CD14-positive monocyte (primary cell): ENCODE measurements around the gene PBX4. TPM values are rescaled to one million over a fixed set of nuclear protein-coding genes. Genes with fewer than 3 reads are reported as not detected.

Experiments
- DNase-seq, 3 donors: peaks; one replicate each; pipeline ENCODE4 v3.0.0-alpha.2; 2011 to 2022
- H2AFZ ChIP-seq: 2 replicates; pipeline ENCODE4 v1.6.0; 2012; ENCODE audit warnings: mild to moderate bottlenecking, low read depth, low read length, inconsistent platforms; ENCODE audit not compliant: insufficient read depth, poor library complexity, severe bottlenecking
- H3K27ac ChIP-seq, 2 donors: 1 replicate in 1 of 2; 2 replicates in 1 of 2; pipeline ENCODE4 v1.5.1; 2012 to 2013; ENCODE audit warnings: low read length in 2 of 2, control low read depth in 1 of 2, inconsistent platforms in 1 of 2, low read depth in 1 of 2, mild to moderate bottlenecking in 1 of 2
- H3K27me3 ChIP-seq, 2 donors: one replicate each; pipeline versions ENCODE4 v1.6.0 to v1.6.1; 2011 to 2013; ENCODE audit warnings: low read length in 2 of 2; ENCODE audit not compliant: control insufficient read depth in 2 of 2, insufficient read depth in 2 of 2
- H3K36me3 ChIP-seq, 2 donors: replicated peaks in 1 of 2; 1 replicate in 1 of 2; 2 replicates in 1 of 2; pipeline versions ENCODE4 v1.5.1 to v1.6.1; 2012 to 2013; ENCODE audit warnings: low read length in 2 of 2, control low read depth in 1 of 2, inconsistent platforms in 1 of 2, mild to moderate bottlenecking in 1 of 2; ENCODE audit not compliant: insufficient read depth in 2 of 2, control insufficient read depth in 1 of 2
- H3K4me1 ChIP-seq, 2 donors: 1 replicate in 1 of 2; 2 replicates in 1 of 2; pipeline versions ENCODE4 v1.5.1 to v1.6.1; 2012 to 2013; ENCODE audit warnings: low read length in 2 of 2, control low read depth in 1 of 2, inconsistent platforms in 1 of 2, mild to moderate bottlenecking in 1 of 2, moderate library complexity in 1 of 2; ENCODE audit not compliant: insufficient read depth in 2 of 2, control insufficient read depth in 1 of 2
- H3K4me2 ChIP-seq: replicated peaks from 2 replicates; pipeline ENCODE3; 2012; ENCODE audit warnings: low read length, moderate library complexity, mild to moderate bottlenecking; ENCODE audit not compliant: poor library complexity, severe bottlenecking; ENCODE audit errors: extremely low read depth
- H3K4me3 ChIP-seq, 3 experiments: fragments of 200-600 bp in 1 of 3; sonication (generic) in 1 of 3; replicated peaks in 1 of 3; 1 replicate in 2 of 3; 2 replicates in 1 of 3; pipeline ENCODE4 v1.5.1; 2011 to 2013; ENCODE audit warnings: low read length in 3 of 3, mild to moderate bottlenecking in 3 of 3, control low read depth in 2 of 3, low read depth in 2 of 3, inconsistent platforms in 1 of 3, moderate library complexity in 1 of 3
- H3K79me2 ChIP-seq: 2 replicates; pipeline ENCODE4 v1.6.0; 2012; ENCODE audit warnings: mild to moderate bottlenecking, control low read depth, inconsistent platforms, low read length, moderate library complexity; ENCODE audit not compliant: insufficient read depth
- H3K9ac ChIP-seq: 2 replicates; pipeline ENCODE4 v1.6.0; 2017; ENCODE audit warnings: low read length, mild to moderate bottlenecking; ENCODE audit not compliant: insufficient read depth, poor library complexity, severe bottlenecking
- H3K9me3 ChIP-seq, 2 donors: replicated peaks in 1 of 2; 1 replicate in 1 of 2; 2 replicates in 1 of 2; pipeline versions ENCODE4 v1.5.1 to v1.6.1; 2012 to 2013; ENCODE audit warnings: low read length in 2 of 2, control low read depth in 1 of 2; ENCODE audit not compliant: control insufficient read depth in 1 of 2, insufficient read depth in 1 of 2
- H4K20me1 ChIP-seq: 2 replicates; pipeline ENCODE4 v1.6.0; 2012; ENCODE audit warnings: mild to moderate bottlenecking, low read length, control low read depth, moderate library complexity; ENCODE audit not compliant: insufficient read depth
- H3K27ac Mint-ChIP-seq, 7 donors: one replicate each; pipeline ENCODE4 v1.8.0; 2020; ENCODE audit warnings: mild to moderate bottlenecking in 7 of 7, mixed read lengths in 7 of 7, moderate library complexity in 6 of 7, inconsistent platforms in 2 of 7
- H3K27me3 Mint-ChIP-seq, 3 donors: one replicate each; pipeline ENCODE4 v1.8.0; 2021 to 2022; ENCODE audit warnings: low read depth in 3 of 3, mild to moderate bottlenecking in 3 of 3, mixed read lengths in 3 of 3, moderate library complexity in 3 of 3, inconsistent platforms in 1 of 3
- H3K36me3 Mint-ChIP-seq, 2 donors: one replicate each; pipeline ENCODE4 v1.8.0; 2020; ENCODE audit warnings: mixed read lengths in 2 of 2, inconsistent platforms in 1 of 2, mild to moderate bottlenecking in 1 of 2
- H3K4me1 Mint-ChIP-seq: one replicate; pipeline ENCODE4 v1.8.0; 2020; ENCODE audit warnings: mild to moderate bottlenecking, mixed read lengths
- H3K4me3 Mint-ChIP-seq, 2 donors: one replicate each; pipeline ENCODE4 v1.8.0; 2020; ENCODE audit warnings: mild to moderate bottlenecking in 2 of 2, mixed read lengths in 2 of 2, moderate library complexity in 1 of 2
- H3K9me3 Mint-ChIP-seq, 7 donors: one replicate each; pipeline ENCODE4 v1.8.0; 2020 to 2022; ENCODE audit warnings: mixed read lengths in 7 of 7, mild to moderate bottlenecking in 6 of 7, moderate library complexity in 6 of 7, inconsistent platforms in 2 of 7
- WGBS: methylation state at CpG from one replicate; pipeline ENCODE4 v1.1.5; 2013; ENCODE audit warnings: missing lambda C conversion rate; ENCODE audit not compliant: insufficient coverage; 5-methylcytosine and 5-hydroxymethylcytosine counted together
- intact Hi-C, 2 donors: fragments of 100-400 bp; cut with micrococcal nuclease; formaldehyde crosslinking; loops; one replicate each; pipeline versions ENCODE4 v1.15.0 to v1.15.1; 2023
- polyA plus RNA-seq, 3 donors: library from polyadenylated mRNA; depleted of rRNA in 1 of 3; unstranded in 2 of 3; stranded (reverse) in 1 of 3; fragments of 300-500 nt in 2 of 3; fragments of >200 nt in 1 of 3; fragmentation: Illumina TruSeq in 2 of 3; gene quantifications; 1 replicate in 2 of 3; 2 replicates in 1 of 3; pipeline ENCODE4 v1.2.3, GENCODE V29; 2012 to 2021
- TF ChIP-seq, protein P1 (sequence below): fragments of 200-600 bp; IDR thresholded peaks from one replicate; pipeline ENCODE4 v1.8.0; 2022; ENCODE audit warnings: antibody characterized with exemption, mild to moderate bottlenecking

Gene PBX4
- polyA plus RNA-seq, 3 donors: 2.4 TPM; not detected in 2

- TF ChIP-seq, protein P1, sequence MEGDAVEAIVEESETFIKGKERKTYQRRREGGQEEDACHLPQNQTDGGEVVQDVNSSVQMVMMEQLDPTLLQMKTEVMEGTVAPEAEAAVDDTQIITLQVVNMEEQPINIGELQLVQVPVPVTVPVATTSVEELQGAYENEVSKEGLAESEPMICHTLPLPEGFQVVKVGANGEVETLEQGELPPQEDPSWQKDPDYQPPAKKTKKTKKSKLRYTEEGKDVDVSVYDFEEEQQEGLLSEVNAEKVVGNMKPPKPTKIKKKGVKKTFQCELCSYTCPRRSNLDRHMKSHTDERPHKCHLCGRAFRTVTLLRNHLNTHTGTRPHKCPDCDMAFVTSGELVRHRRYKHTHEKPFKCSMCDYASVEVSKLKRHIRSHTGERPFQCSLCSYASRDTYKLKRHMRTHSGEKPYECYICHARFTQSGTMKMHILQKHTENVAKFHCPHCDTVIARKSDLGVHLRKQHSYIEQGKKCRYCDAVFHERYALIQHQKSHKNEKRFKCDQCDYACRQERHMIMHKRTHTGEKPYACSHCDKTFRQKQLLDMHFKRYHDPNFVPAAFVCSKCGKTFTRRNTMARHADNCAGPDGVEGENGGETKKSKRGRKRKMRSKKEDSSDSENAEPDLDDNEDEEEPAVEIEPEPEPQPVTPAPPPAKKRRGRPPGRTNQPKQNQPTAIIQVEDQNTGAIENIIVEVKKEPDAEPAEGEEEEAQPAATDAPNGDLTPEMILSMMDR: no peak
- Histone ChIP-seq H3K9me3 (no peaks in the 10 kb centered on the region), H3K27me3 (no peaks in the 10 kb centered on the region), H3K9ac (no peak overlapping the region), H3K27ac (no peak overlapping the region), H3K4me3 (no peak overlapping the region), H3K4me2 (no peak overlapping the region), H2AFZ (no peak overlapping the region), H4K20me1 (no peaks in the 10 kb centered on the region), H3K36me3 (no peaks in the 10 kb centered on the region), H3K4me1 (peaks cover 0 to 4% of the 10 kb centered on the region in 2 donors), H3K79me2 (no peaks in the 10 kb centered on the region)
- intact Hi-C loops: no loop called here
- DNase-seq: no peak
- H3K27me3 Mint-ChIP-seq: peaks cover 0 to 3% (median 2%) of the 10 kb centered on the region in 3 donors
- no peaks in the 10 kb centered on the region for H3K36me3 Mint-ChIP-seq
- H3K4me1 Mint-ChIP-seq: peaks cover 4% of the 10 kb centered on the region
- no peak overlapping the region for H3K27ac Mint-ChIP-seq
- no peaks in the 10 kb centered on the region for H3K9me3 Mint-ChIP-seq
- 100% methylated on average over 4 of the region's 4 CpGs for WGBS
- H3K4me3 Mint-ChIP-seq: no peak overlapping the region
Observed at GRCh38 chr19:19580418-19580817, 38.1 kb downstream of the PBX4 start.

DNA sequence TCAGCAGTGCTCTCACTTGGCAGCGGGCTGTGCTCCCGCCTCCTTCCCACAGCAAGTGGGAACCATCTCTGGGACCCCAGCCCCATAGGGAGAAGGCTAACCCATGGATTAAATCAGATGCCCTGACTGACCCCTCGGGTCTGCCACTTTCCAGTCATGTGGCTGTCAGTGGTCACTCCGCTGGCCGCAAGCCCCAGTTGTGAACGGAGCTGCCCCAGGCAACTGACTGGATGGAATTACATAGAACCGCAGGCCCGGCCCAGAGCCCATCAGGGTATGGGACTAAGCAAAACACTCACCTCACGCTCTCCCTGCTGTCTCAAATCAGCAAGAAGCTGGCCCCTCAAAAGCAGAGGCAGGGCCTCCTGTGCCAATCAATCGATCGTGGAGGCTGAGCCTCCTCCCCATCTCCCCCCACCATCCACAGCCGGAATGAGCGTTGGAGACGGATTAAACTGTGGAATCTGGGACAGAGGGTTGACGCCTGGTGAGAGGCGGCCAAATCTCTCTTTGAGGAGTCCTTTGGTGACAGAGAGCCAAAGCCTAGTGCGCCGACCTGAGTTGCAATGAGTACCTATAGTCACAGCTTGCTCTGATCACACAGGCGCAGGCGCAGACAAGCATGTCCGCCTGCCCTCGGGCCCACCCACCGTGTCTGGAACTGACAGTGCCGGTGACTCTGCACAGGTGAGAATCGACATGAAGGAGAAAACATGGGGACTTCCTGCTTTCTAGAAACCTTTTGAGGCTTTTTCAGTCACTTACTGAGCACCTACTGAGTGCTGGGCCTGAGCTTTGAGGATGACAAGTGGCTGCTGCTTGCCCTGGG lies 38.7 kb downstream of the PBX4 start:
- WGBS: 94% methylated on average over 24 of the region's 25 CpGs
- intact Hi-C loops: no loop called here
- no peak for DNase-seq
- no peaks in the 10 kb centered on the region for H3K36me3 ChIP-seq
- H3K9ac ChIP-seq: no peak overlapping the region
- H3K4me3 ChIP-seq: no peak overlapping the region
- no peaks in the 10 kb centered on the region for H4K20me1 ChIP-seq
- H3K4me1 Mint-ChIP-seq: peaks cover 4% of the 10 kb centered on the region
- TF ChIP-seq, protein P1: no peak
- H3K4me2 ChIP-seq: no peak overlapping the region
- no peak overlapping the region for H3K27ac Mint-ChIP-seq
- H3K9me3 ChIP-seq: no peaks in the 10 kb centered on the region
- H3K27me3 ChIP-seq: no peaks in the 10 kb centered on the region
- no peak overlapping the region for H2AFZ ChIP-seq
- H3K27ac ChIP-seq: no peak overlapping the region
- no peaks in the 10 kb centered on the region for H3K36me3 Mint-ChIP-seq
- H3K79me2 ChIP-seq: no peaks in the 10 kb centered on the region
- H3K4me3 Mint-ChIP-seq: no peak overlapping the region
- peaks cover 0 to 3% (median 2%) of the 10 kb centered on the region in 3 donors for H3K27me3 Mint-ChIP-seq
- peaks cover 0 to 3% (median 0%) of the 10 kb centered on the region in 7 donors for H3K9me3 Mint-ChIP-seq
- H3K4me1 ChIP-seq: peaks cover 0 to 4% of the 10 kb centered on the region in 2 donors
